Measurements from ENCODE around the gene IFNGR2. TPM values are rescaled to one million over a fixed set of nuclear protein-coding genes. Genes with fewer than 3 reads are reported as not detected.

Gene IFNGR2
- total RNA-seq, 1 experiment from 2014 or later, result 87.7 TPM

- no peak for TF ChIP-seq CTCF (IDR thresholded peaks at IDR 0.05; ENCODE audit: unreplicated experiment)
- DNase-seq (ENCODE audit: unreplicated experiment), result no peak
- ChIA-PET CTCF (interaction anchor here (0.6 to 2.7 kb wide), 6 partner anchors 11 to 270 kb away, joined by 3 to 15 read pairs (median 4); no protein-coding TSS in a partner anchor), POLR2A (interaction anchor here (0.6 to 12.1 kb wide), 4 partner anchors 7 to 107 kb away, joined by 3 to 236 read pairs (median 14); partner anchors contain the start of gene IFNGR2)
- H3K27ac Mint-ChIP-seq (ENCODE audit: low read depth, unreplicated experiment), result no peak overlapping the region
- H3K9me3 Mint-ChIP-seq (ENCODE audit: unreplicated experiment), result no peaks in the 10 kb centered on the region
- H3K4me1 Mint-ChIP-seq (ENCODE audit: insufficient read depth, unreplicated experiment), result peaks cover 11% of the 10 kb centered on the region
- H3K4me3 Mint-ChIP-seq (ENCODE audit: unreplicated experiment), result no peak overlapping the region
- H3K36me3 Mint-ChIP-seq (ENCODE audit: insufficient read depth, unreplicated experiment), result peaks cover 99% of the 10 kb centered on the region
- intact Hi-C loops (cut with micrococcal nuclease), result loop anchor here (5.0 kb wide), 1 partner anchor 225 kb away; no protein-coding TSS in a partner anchor
- BruUV-seq (replicated peaks), result TSS peak; percentile 11
- H3K27me3 Mint-ChIP-seq (ENCODE audit: insufficient read depth, unreplicated experiment), result no peaks in the 10 kb centered on the region
Measured at GRCh38 chr21:33427051-33427450, 23.8 kb downstream of the IFNGR2 start.

GRCh38 chr21:33428669-33429068 is 25.5 kb downstream of the IFNGR2 start:
- DNase-seq (ENCODE audit: unreplicated experiment), result peak; percentile 99
- BruUV-seq (replicated peaks), result no TSS peak
- Mint-ChIP-seq H3K4me1 (ENCODE audit: insufficient read depth, unreplicated experiment) (peaks cover 17% of the 10 kb centered on the region), H3K27ac (ENCODE audit: low read depth, unreplicated experiment) (peak overlapping the region; percentile 93), H3K36me3 (ENCODE audit: insufficient read depth, unreplicated experiment) (peaks cover 99% of the 10 kb centered on the region), H3K4me3 (ENCODE audit: unreplicated experiment) (peak overlapping the region; percentile 60), H3K27me3 (ENCODE audit: insufficient read depth, unreplicated experiment) (no peaks in the 10 kb centered on the region), H3K9me3 (ENCODE audit: unreplicated experiment) (no peaks in the 10 kb centered on the region)
- no peak for TF ChIP-seq CTCF (IDR thresholded peaks at IDR 0.05; ENCODE audit: unreplicated experiment)
- intact Hi-C loops (cut with micrococcal nuclease), result loop anchor here (1.0 to 5.0 kb wide), 3 partner anchors 45 to 226 kb away; no protein-coding TSS in a partner anchor
- CTCF ChIA-PET, result interaction anchor here (0.7 to 2.7 kb wide), 7 partner anchors 16 to 231 kb away, joined by 3 to 15 read pairs (median 4); no protein-coding TSS in a partner anchor
- POLR2A ChIA-PET, result interaction anchor here (0.5 to 12.1 kb wide), 19 partner anchors 8 to 1033 kb away, joined by 3 to 236 read pairs (median 6); partner anchors contain the start of genes IFNAR1, IFNAR2, IFNGR2 and TMEM50B

GRCh38 chr21:33430858-33431257 is 27.6 kb downstream of the IFNGR2 start:
- BruUV-seq (replicated peaks), result no TSS peak
- Mint-ChIP-seq H3K9me3 (ENCODE audit: unreplicated experiment) (no peaks in the 10 kb centered on the region), H3K27ac (ENCODE audit: low read depth, unreplicated experiment) (peak overlapping the region; percentile 23), H3K27me3 (ENCODE audit: insufficient read depth, unreplicated experiment) (no peaks in the 10 kb centered on the region), H3K4me1 (ENCODE audit: insufficient read depth, unreplicated experiment) (peaks cover 32% of the 10 kb centered on the region), H3K4me3 (ENCODE audit: unreplicated experiment) (no peak overlapping the region), H3K36me3 (ENCODE audit: insufficient read depth, unreplicated experiment) (peaks cover 100% of the 10 kb centered on the region)
- DNase-seq (ENCODE audit: unreplicated experiment), result no peak
- intact Hi-C loops (cut with micrococcal nuclease), result no loop called here
- CTCF ChIA-PET, result interaction anchor here (0.7 kb wide), 1 partner anchor 146 kb away, joined by 4 read pairs; no protein-coding TSS in a partner anchor
- POLR2A ChIA-PET, result interaction anchor here (1.0 to 12.1 kb wide), 5 partner anchors 22 to 101 kb away, joined by 4 to 236 read pairs (median 5); partner anchors contain the start of gene IFNGR2
- TF ChIP-seq CTCF (IDR thresholded peaks at IDR 0.05; ENCODE audit: unreplicated experiment), result no peak

GRCh38 chr21:33432496-33432895 is 29.3 kb downstream of the IFNGR2 start:
- no peaks in the 10 kb centered on the region for H3K9me3 Mint-ChIP-seq (ENCODE audit: unreplicated experiment)
- ChIA-PET CTCF (interaction anchor here (0.8 to 1.2 kb wide), 5 partner anchors 12 to 71 kb away, joined by 3 to 7 read pairs (median 5); partner anchors contain the start of gene TMEM50B), POLR2A (interaction anchor here (0.6 to 12.1 kb wide), 2 partner anchors 24 to 706 kb away, joined by 3 to 236 read pairs; partner anchors contain the start of gene IFNGR2)
- intact Hi-C loops (cut with micrococcal nuclease), result no loop called here
- H3K27ac Mint-ChIP-seq (ENCODE audit: low read depth, unreplicated experiment), result peak overlapping the region; percentile 64
- BruUV-seq (replicated peaks), result no TSS peak
- H3K36me3 Mint-ChIP-seq (ENCODE audit: insufficient read depth, unreplicated experiment), result peaks cover 100% of the 10 kb centered on the region
- no peak overlapping the region for H3K4me3 Mint-ChIP-seq (ENCODE audit: unreplicated experiment)
- H3K27me3 Mint-ChIP-seq (ENCODE audit: insufficient read depth, unreplicated experiment), result no peaks in the 10 kb centered on the region
- TF ChIP-seq CTCF (IDR thresholded peaks at IDR 0.05; ENCODE audit: unreplicated experiment), result no peak
- H3K4me1 Mint-ChIP-seq (ENCODE audit: insufficient read depth, unreplicated experiment), result peaks cover 32% of the 10 kb centered on the region
- DNase-seq (ENCODE audit: unreplicated experiment), result no peak

Data from MCF 10A (cell line).